ENCODE data around the gene KRTAP9-7.

DNA sequence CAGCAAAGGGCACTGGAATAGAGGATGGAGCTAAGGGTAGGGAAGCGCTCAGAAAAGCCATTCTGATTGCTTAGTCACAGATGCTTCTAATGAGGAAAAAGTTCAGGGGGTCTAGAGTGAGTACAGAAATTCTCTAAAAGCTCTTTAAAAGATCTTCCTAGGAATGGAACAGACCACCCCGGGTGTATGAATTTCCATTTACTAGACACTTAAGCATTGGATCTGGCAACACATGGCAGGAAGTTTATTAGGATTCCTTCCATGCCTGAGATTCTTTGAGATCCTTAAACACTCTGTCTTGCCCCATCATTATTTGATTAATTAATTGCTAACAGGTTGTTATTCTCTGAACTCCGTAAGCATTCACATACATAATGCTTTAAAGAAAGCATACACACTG is 8.5 kb downstream of the KRTAP9-7 start:
- TF ChIP-seq, protein P1, sequence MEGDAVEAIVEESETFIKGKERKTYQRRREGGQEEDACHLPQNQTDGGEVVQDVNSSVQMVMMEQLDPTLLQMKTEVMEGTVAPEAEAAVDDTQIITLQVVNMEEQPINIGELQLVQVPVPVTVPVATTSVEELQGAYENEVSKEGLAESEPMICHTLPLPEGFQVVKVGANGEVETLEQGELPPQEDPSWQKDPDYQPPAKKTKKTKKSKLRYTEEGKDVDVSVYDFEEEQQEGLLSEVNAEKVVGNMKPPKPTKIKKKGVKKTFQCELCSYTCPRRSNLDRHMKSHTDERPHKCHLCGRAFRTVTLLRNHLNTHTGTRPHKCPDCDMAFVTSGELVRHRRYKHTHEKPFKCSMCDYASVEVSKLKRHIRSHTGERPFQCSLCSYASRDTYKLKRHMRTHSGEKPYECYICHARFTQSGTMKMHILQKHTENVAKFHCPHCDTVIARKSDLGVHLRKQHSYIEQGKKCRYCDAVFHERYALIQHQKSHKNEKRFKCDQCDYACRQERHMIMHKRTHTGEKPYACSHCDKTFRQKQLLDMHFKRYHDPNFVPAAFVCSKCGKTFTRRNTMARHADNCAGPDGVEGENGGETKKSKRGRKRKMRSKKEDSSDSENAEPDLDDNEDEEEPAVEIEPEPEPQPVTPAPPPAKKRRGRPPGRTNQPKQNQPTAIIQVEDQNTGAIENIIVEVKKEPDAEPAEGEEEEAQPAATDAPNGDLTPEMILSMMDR (IDR thresholded peaks at IDR 0.05), result no peak
- TF ChIP-seq EZH2 (IDR thresholded peaks at IDR 0.05; ENCODE audit: borderline replicate concordance, insufficient read depth, low read depth, low read length, poor library complexity, severe bottlenecking), result no peak
